HG03521 (cell line): Measurements from ENCODE around the gene DOK6.
"Not testable (repeated sequence)": the region's sequence is repeated elsewhere in the genome, so short reads cannot be mapped to it uniquely, and the experiment has no call there.

Experiments
- ATAC-seq: cut with Tn5 transposase; IDR thresholded peaks from one replicate; pipeline ENCODE4 v1.9.1; 2021; ENCODE audit warnings: mild to moderate bottlenecking, moderate library complexity; ENCODE audit not compliant: unreplicated experiment

The DOK6 gene

DNA sequence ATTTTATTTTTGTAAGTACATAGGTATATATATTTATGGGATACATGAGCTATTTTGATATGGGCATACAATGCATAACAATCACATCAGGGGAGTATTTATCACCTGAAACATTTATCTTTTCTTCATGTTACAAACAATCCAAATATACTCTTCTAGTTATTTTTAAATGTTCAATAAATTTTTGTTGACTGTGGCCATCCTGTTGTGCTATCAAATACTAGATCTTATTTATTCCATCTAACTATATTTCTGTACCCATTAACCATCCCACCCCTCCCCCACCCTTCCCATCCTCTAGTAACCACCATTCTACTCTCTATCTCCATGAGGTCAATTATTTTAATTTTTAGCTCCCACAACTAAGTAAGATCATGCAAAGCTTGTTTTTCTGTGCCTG, 390.0 kb downstream of the DOK6 start:
- no peak for ATAC-seq

DNA sequence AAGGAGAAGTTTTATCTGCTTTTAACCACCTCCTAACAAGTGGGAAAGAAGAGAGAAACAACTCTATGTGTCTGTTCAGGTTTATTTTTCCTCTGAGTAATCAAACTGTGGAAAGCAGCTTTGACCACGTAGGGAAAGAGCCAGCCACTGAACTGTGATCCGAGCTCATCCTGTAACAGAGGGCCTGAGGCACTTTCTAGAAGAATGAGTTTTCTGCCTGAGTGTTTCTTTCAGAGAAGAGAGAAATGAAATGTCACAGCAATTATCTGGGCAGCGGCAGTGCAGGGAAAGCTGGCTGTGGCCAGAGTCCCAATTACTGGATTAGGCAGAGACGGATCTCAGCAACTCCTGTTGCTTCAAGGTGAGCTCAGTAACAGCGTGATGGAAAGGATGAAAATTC, 395.1 kb downstream of the DOK6 start:
- no peak for ATAC-seq

DNA sequence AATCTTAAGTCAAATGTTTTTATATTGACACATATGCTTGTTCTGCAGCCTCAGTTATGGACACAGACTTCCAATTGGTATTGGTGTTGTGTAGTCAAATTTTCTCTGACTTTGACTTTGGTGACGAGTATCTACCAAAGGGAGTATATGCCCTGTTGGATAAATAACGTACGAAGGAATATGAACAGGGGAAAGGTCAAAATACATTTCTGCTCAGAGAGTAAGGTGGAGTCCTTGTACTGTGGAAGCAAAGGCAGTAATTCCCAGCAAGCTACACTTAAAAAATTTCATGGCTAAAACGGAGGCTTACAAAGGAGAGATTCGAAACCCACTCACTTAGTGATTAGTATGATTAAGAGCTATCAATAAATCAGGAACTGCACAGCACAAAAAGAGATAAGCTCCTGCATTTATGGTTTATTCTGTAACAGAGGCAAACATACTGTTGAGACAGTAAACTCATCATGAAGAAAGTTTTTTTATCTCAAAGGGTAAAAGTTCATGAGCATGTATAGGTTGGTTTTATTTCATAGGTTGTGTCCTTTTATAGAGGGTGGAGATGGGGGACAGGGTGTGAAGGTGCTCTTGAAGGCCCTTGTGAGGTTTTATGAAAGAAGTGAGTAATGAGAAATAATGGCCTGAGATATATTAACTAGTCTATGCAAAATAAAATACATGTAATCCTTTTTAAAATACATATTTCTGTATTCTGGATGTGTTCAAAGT, 404.3 kb downstream of the DOK6 start:
- no peak for ATAC-seq

DNA sequence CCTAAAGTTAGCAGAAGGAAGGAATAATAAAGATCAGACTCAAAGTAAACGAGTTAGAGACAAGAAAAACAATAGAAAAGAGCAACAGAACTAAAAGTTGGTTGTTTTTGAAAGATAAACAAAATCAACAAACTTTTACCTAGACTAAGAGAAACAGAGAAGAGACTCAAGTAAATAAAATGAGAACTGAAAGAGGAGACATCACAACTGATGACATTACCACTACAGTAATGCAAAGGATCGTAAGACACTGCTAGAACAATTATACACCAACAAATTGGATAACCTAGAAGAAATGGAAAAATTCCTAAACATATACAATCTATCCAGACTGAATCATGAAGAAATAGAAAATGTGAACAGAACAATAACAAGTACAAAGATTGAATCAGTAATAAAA, 407.7 kb downstream of the DOK6 start:
- ATAC-seq = no peak

DNA sequence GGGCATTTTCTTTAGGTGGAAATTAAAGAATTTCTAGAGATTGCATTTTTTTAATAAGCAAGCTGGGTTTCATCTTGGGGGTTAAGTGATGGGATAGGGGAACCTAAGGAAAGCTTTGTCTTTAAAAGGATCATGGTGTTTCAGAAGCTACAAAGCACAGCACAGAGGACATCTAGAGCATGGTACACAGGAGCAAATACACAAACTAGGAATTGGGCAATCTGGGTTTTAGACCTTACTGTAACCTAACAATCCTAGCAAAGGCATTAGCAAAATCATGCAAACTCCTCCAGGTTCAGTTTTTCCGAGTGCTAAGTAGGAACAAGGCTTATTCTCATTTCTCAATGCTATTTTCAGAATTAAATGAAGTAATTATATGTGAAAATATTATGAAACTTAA, 412.9 kb downstream of the DOK6 start:
- ATAC-seq = no peak

DNA sequence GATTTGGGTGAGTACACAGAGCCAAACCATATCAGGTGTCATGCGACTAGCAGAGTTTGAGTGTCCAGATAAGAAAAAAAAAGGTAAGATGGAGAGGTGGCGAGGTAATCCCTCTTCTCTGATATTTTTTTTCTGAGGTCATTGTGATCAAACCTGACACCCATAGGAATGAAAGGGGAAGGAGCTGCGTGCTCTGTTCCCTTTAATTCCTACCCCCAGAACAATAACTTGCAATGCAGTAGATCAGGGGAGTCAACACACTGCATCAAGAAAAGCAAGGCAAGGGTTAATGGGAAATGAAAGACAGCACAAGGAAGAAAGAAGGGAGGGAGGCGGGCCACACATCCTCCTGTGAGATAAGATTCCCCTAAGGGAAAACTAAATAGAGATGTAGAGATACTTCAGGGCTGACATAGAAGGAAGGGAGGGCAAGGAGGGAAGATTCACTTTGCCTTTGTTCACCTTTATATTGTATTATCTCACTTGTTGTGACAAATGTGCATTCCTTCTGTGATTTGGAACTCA, 414.2 kb downstream of the DOK6 start:
- no peak for ATAC-seq

DNA sequence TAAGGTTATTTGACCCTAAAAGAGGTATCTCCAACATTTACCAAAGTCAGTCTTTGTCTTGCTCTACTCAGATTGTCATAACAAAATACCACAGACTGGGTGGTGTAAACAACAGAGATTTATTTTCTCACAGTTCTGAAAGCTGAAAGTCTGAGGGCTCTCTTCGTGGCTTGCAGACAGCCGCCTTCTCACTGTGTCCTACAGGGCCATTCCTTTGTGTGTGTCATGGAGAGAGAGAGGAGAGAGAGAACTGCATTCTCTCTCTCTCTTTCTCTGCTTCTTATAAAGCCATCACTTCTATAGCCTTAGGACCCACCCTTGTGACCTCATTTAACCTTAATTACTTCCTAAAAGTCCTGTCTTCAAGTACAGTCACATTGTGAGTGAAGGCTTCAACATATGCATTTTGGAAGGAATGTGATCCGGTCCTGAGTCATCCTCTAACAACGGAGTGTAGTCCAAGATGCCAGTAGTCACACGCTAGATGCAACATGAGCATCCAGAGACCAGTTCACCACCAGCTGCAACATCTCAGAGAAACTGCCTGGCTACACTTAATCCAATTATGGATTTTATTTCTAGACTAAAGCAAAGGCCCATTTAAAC, 416.8 kb downstream of the DOK6 start:
- ATAC-seq = no peak

DNA sequence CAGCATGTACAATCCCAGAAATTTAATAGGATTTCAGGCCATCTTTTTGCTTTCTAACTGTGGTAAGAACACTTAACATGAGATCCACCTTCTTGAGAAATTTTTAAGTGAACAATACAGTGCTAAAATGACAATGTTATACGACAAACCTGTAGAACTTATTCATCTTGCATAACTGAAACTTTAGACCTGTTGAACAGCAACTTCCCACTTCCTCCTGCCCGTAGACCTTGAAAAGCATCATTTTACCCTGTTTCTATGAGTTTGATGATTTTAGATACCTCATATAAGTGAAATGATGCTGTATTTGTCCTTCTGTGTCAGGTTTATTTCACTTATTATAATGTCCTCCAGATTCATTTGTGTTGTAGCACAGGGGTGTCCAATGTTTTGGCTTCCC, 418.8 kb downstream of the DOK6 start:
- no peak for ATAC-seq

DNA sequence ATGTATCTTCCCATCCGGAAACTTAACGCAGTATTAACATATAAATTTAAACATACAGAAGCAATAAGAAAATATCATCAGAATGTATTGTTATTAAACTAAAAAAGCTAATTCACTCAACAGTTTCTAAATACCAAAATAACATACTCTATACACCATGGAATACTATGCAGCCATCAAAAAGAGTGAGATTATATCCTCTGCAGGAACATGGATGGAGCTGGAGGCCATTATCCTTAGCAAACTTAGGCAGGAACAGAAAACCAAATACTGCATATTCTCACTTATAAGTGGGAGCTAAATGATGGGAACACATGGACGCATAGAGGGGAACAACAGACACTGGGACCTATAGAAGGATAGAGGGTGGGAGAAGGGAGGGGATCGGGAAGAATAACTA, 419.9 kb downstream of the DOK6 start:
- no peak for ATAC-seq

DNA sequence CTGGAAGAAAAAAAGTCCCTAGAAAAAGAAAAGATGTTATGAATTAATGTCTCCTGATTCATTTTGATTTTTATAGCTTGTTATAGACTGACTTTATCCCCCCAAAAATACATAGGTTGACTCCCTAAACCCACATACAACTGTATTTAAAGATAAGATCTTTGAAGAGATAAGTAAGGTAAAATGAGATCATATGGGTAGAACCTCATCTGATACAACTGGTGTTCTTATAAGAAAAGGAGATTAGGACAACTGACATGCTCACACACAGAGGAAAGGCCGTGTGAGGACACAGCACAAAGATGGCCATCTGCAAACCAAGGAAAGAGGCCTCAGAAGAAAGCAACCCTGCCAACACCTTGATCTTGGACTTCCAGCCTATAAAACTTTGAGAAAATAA, 429.5 kb downstream of the DOK6 start:
- ATAC-seq = no peak

DNA sequence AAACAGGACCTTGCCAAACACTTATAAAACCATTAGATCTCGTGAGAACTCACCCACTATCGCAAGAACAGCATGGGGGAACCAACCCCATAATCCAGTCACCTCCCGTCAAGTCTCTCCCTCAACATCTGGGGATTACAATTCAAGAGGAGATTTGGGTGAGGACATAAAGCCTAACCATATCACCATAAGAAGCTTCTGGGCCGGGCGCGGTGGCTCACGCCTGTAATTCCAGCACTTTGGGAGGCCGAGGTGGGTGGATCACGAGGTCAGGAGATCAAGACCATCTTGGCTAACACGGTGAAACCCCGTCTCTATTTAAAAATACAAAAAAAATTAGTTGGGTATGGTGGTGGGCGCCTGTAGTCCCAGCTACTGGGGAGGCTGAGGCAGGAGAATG, 434.3 kb downstream of the DOK6 start:
- ATAC-seq = not testable (repeated sequence)

DNA sequence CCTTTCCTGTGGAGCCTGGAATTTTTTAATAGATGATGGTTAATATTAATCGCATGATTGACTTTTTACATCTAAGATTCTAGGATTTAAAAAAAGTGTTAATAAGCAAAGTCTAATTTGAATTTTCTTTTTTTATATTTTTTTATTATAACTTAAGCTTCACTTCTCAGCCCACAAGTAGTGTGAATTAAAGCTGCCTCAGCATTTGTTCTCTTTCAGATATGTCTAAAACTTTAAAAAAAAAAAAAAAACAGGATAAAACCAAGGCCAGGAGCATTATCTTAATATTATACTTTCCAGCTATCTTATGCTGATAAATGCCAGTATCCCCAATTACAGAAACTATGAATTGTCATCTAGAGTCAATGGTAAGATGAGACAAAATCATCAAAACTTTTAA, 437.3 kb downstream of the DOK6 start:
- ATAC-seq = no peak

DNA sequence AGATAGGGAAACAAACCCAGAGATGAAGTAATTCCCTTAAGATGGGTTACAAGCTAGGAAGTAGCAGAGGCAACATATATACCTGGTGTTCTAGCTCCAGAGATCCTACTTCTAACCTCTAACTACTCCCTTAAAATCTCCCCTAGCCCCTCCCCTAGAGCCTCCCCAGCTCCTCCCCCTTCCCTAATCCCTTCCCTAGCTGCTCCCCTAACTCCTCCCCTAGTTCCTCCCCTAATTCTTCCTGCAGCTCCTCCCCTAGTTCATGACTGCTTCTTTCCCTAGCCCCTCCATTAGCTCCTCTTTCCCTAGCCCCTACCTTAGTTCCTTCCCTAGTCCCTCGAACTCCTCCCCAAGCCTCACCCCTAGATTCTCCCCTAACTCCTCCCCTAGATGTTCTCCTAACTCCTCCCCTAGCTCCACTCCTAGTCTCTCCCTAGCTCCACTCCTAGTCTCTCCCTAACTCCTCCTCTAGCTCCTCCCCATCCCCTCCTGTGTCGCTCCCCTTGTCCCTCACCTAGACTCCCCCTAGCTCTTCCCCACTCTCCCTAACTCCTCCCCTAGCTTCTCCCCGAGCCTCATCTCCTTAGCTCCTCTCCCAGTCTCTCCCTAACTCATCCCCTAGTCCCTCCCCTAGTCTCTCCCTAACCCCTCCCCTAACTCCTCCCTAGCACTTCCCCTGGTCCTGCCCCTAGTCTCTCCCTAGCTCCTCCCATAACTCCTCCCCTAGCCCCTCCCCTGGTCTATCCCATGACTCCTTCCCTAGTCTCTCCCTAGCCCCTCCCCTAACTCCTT, 438.1 kb downstream of the DOK6 start:
- ATAC-seq = no peak

DNA sequence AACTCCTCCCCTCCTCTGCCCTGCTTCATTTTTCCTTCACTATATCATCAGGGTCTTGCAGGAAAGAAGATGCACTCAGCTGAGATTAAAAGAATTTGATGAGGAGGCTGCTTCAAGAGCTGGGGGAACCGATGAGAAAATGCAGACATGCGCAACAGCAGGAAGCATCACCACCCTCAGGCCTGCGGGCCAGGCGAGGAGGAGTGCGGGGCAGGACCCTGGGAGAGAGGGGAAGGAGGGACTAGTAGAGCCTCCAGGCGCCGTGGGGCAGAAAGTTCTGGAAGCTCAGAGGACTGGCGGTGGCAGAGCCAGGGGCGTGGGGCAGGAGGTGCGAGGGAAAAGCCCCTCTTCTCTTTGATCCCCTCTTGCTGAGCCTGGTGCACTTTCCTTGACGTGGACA, 438.8 kb downstream of the DOK6 start:
- ATAC-seq = no peak

DNA sequence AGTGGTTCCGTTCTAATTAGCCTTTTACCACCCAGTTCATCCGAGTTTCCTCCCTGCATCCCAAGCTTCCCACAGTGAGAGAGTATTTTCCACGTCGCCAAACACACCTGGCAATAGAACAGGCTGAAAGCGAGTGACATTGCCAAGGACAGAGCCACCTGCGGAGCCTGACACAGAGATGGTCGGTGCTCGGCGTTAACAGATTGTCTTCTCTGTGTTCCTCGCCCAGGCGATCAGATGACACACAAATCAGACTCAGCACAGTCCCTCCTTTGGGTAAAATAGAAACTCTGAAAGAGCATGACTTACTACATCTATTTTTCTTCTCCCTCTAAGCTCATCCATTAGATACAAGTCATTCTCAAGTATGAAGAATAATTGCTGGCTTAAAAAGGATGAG, 439.3 kb downstream of the DOK6 start:
- ATAC-seq = no peak

DNA sequence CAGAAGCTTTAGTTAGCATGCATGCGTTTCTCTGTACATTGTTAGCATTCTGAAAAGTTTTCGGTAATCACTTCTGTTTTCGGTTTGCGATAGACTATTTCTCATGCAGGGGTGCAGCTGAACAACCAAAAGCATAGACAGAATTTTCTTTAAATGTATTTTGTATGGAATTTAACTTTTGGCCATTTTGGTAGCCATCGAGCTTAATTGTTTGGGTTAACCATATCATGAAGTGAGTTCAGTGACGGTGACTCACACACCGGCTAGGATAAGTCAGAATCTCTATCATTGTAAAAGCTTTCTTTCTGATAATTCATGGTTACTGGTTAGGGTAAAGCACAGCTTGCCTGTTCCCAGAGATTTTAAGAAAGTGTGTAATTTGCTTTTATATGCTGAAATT, 439.8 kb downstream of the DOK6 start:
- no peak for ATAC-seq

DNA sequence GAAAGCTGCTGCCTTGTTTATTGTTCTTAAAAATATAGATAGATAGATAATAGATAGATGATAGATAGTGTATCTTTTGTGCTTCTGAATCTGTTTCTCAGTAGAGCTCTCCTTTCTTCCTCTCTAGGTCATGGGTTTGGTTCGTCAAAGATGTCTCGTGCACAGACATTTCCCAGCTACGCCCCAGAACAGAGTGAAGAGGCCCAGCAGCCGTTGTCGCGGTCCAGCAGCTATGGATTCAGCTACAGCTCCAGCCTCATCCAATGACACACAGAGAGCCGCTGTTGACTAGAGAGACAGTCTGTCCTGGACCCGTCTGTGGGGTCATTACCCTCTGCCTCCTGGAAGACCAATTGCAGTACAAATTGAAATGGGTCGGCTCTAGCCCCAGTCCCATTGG, 440.4 kb downstream of the DOK6 start:
- no peak for ATAC-seq

DNA sequence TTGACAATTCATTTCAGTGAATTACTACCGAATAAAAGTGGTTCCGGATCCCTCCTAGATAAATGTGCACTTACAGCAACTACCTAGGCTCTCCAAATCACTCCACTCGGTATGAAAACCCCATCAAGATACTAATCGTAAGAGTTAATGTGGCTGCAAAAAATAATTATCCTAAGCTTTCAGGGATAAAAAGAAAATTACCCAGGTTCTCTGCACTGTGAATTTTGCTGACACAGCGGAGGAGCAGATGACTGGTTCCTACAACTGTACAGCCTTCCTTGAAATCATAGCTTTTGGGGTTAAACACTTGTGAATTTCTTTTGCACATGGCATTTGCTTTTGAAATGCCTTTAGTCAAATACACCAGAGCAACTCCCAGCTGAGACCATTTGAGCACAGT, 442.3 kb downstream of the DOK6 start:
- ATAC-seq = no peak

DNA sequence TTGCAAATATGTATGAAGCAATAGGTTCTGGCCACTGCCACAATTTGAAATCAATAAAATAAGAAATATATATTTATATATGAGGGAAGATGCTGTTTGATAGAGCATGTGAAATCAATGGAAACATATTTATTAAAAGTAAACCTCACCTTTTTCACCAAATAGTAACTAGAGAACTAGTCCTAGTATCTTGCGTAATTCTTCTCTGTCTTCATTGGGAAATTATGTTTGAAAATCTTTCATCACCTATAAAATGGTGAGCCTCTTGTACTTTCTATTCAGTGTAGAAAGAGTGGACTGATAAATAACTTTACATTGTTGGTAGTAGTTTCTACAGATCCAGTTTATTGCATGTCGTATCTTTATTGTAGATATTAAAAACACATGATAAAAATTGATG, 444.0 kb downstream of the DOK6 start:
- no peak for ATAC-seq

DNA sequence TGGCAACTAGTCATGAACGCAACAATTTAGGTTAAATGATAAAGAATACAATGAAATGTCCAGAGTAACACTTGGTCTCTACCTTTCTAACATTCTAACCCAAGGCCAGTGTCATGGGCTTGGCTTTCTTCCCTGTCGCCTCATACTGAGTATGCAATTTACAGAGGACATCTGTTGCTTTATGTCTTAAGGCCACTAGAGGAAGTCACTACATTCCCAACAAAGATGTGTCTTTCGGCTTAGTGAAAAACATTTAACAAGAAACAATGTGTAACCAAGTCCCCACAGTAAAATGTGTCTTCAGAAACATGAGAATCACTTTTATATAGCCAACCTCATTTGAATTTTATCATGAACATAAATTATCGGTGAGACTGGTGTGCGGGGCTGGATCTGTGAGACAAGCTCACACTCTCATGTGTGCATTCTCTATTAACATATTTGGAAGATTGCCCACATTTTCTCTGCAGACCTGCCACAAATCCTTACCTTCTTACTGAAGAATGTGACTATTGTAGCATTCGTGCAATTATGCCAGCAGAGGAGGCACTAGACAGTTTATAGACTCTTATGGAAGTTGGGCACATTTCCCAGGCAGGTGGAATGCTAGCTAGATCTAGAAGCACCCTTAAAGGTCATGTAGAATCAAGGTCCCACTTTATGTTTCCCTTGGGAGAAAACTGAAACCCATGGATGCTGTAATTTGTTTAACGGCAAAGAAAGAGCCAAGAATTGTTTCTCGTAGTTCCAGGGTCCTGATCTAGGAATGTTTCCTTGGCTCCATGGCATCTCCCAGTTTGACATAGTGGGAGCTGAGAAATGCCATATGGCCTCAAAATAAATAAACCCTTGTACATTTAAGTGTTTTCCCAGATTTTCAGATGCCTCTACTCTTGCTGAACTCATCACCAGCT, 445.2 kb downstream of the DOK6 start:
- no peak for ATAC-seq

DNA sequence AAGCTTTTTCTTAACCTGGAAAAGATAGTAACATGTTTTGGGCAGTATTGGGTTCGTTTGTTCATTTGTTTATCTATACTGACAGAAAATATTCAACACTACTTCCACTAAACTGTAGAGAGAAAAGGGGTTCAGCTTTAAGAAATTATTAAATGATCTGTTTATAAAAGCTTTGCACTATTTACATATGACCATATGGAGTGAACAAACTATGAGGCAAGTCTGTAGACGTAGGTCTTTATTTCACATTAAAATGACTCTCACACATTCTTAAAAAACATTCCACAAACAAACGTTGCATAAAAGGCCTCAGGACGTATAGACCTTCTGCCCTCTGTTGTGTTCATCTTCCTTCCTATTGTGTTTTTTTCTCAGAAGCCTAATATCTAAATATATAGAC, 452.4 kb downstream of the DOK6 start:
- no peak for ATAC-seq
